ELF-1 (cell line): ENCODE data around the gene ARMC5.
"Not testable (repeated sequence)": the region's sequence is repeated elsewhere in the genome, so short reads cannot be mapped to it uniquely, and the experiment has no call there.

Source experiments
- DNase-seq: peaks from one replicate; pipeline ENCODE4 v3.0.0-alpha.2; 2016; ENCODE audit warnings: low read depth, low spot score

ARMC5 gene

GRCh38 chr16:31435341-31436220, 23.7 kb upstream of the ARMC5 start:
- peak; percentile 52 for DNase-seq

GRCh38 chr16:31436221-31437045, 22.9 kb upstream of the ARMC5 start:
- DNase-seq = peak; percentile 18

- no peak for DNase-seq
Measured at GRCh38 chr16:31438414-31438813, 20.9 kb upstream of the ARMC5 start.

GRCh38 chr16:31439023-31439422, 20.3 kb upstream of the ARMC5 start:
- not testable (repeated sequence) for DNase-seq

- DNase-seq = no peak
Measured at GRCh38 chr16:31439519-31439918, 19.8 kb upstream of the ARMC5 start.

GRCh38 chr16:31440516-31441184, 18.7 kb upstream of the ARMC5 start:
- DNase-seq = no peak

GRCh38 chr16:31441956-31442355, 17.3 kb upstream of the ARMC5 start:
- DNase-seq = no peak

- DNase-seq = not testable (repeated sequence)
Measured at GRCh38 chr16:31445931-31446330, 13.4 kb upstream of the ARMC5 start.

- DNase-seq = no peak
Measured at GRCh38 chr16:31451201-31451600, 8.1 kb upstream of the ARMC5 start.

GRCh38 chr16:31451681-31452351, 7.5 kb upstream of the ARMC5 start:
- peak; percentile 76 for DNase-seq

GRCh38 chr16:31452631-31453106, 6.6 kb upstream of the ARMC5 start:
- no peak for DNase-seq

GRCh38 chr16:31453255-31454204, 5.8 kb upstream of the ARMC5 start:
- peak; percentile 85 for DNase-seq

GRCh38 chr16:31455601-31456314, 3.5 kb upstream of the ARMC5 start:
- no peak for DNase-seq

- DNase-seq = no peak
Measured at GRCh38 chr16:31456988-31457360, 2.3 kb upstream of the ARMC5 start.

GRCh38 chr16:31458073-31458843, 1.0 kb upstream of the ARMC5 start:
- peak; percentile 73 for DNase-seq

- DNase-seq = peak; percentile 97
Measured at GRCh38 chr16:31459687-31460581, 633 bp downstream of the ARMC5 start.

- DNase-seq = no peak
Measured at GRCh38 chr16:31460582-31461002, 1.3 kb downstream of the ARMC5 start.
